ENCODE results near the gene PRKCH.

The PRKCH gene

DNA sequence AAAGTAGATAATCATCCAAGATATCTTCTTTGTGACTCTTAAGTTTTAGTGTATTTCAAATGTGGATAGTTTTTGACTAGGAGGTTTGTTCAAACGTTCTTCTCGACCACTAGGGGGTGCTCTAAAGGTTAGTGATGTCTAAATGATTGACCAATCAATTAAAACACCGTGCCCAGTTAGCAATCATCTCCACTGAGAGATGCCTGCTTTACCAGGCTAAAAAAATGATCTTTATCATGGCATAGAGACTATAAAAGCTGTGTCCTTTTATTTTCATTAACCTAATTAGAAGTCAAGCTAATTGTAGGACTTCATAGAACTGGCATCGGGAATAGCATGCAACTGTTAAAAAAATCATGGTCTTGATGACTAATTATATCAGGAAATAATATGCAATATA is 153.9 kb downstream of the PRKCH start:
- TF ChIP-seq, protein P1, sequence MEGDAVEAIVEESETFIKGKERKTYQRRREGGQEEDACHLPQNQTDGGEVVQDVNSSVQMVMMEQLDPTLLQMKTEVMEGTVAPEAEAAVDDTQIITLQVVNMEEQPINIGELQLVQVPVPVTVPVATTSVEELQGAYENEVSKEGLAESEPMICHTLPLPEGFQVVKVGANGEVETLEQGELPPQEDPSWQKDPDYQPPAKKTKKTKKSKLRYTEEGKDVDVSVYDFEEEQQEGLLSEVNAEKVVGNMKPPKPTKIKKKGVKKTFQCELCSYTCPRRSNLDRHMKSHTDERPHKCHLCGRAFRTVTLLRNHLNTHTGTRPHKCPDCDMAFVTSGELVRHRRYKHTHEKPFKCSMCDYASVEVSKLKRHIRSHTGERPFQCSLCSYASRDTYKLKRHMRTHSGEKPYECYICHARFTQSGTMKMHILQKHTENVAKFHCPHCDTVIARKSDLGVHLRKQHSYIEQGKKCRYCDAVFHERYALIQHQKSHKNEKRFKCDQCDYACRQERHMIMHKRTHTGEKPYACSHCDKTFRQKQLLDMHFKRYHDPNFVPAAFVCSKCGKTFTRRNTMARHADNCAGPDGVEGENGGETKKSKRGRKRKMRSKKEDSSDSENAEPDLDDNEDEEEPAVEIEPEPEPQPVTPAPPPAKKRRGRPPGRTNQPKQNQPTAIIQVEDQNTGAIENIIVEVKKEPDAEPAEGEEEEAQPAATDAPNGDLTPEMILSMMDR (IDR thresholded peaks at IDR 0.05; ENCODE audit: extremely low read depth, insufficient read depth, missing control alignments) = peak; percentile 57
- DNase-seq (ENCODE audit: low spot score) = peak; percentile 58
- in situ Hi-C loops (cut with MboI; ENCODE audit: low pct_unique_long_range_greater_than_20kb, low sequenced_read_pairs, unreplicated experiment) = no loop called here

DNA sequence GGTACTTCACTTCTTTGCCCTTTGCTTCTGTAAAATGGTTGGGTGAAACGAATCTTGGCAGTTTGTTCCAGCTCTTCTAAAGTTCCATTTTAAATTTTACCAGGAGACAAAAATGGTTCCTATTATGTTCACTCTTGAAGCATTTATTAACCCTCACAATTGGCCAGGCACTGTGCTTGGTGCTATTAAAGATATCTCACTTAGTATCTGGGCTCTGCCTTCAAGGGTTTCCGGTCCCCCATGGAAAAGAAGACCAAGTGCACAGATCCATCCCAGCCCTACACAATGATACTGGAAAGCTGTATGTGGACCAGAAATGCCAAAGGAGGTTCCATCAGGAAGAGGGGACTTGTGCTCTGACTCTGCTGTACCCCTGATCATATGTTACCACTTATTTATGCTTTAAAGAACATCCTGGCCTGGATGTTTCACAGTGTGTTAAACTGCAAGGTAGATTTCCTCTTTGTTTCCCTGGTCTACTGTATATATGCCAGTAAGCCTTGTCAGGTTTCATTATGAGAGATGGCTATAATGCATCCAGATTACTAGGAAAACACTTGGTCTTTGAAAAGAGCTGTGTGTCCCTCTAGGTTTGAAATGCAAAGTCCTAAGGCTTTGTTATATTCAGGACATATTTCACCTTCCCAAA is 154.8 kb downstream of the PRKCH start:
- TF ChIP-seq, protein P1 (IDR thresholded peaks at IDR 0.05; ENCODE audit: extremely low read depth, insufficient read depth, missing control alignments) = no peak
- in situ Hi-C loops (cut with MboI; ENCODE audit: low pct_unique_long_range_greater_than_20kb, low sequenced_read_pairs, unreplicated experiment) = no loop called here
- no peak for DNase-seq (ENCODE audit: low spot score)

DNA sequence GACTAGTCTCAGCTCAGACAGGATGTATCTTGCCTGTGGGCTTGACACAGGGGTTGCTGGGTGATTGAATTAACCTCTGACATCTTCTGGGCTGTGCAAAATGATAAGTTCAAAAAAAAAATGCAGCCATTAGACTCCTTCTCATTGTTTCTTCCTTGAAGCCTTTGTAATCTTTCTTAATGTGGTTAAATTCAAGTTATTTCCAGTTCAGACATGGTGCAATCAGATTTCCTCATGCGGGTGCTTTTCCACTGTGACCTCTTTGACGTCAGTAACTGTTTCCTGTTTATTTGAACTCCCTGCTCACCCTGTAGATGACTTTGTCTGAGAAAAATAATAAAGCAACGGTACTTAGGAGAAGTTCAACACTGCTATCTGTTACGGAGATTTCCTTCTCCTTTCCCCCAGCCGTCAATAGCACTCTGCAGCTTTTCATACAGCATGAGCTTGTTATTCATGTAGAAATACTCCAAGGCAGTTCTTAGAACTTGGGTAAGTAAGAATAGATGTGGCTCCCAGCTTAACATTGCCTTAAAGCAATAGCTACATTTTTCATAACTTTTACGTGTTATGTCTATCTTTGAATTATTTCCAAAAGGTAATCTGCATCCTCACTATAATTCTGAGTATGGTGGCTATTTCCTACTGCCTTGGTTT is 155.5 kb downstream of the PRKCH start:
- DNase-seq (ENCODE audit: low spot score) = peak; percentile 40
- TF ChIP-seq, protein P1 (IDR thresholded peaks at IDR 0.05; ENCODE audit: extremely low read depth, insufficient read depth, missing control alignments) = no peak
- in situ Hi-C loops (cut with MboI; ENCODE audit: low pct_unique_long_range_greater_than_20kb, low sequenced_read_pairs, unreplicated experiment) = no loop called here

DNA sequence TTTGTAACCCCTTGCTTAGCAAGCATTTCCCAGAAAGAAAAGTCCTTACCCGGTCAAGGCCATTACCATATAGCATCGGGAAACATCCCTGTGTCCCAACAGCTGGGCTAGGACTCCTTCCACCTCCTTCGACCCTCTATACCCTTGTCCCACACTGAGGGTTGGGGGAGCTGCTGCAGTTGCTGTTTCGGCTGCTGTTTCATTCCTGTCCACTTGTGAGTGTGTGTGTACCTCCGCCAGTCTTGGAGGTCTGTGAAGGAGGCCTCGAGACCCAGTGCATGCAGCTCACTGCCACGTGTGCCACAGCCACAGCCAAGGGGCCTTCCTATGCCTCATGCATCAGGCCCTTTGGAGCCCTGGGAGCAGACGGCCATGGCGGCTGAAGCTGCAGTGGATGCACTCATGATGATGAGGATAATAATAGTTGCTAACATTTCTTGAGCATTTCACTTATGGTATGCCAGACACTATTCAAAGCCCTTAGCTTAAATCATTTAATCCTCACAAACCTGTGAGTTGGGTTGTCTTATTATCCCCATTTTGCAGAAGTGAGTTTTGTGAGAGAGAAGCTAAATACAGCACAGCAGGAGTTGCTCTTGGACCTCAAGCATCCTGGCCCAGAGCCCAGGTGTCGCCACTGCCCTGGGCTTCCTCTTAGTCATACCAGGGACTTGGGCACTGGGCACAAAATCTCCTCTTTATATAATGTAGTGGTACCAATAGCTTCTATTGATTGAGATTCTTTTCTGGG is 156.5 kb downstream of the PRKCH start:
- TF ChIP-seq, protein P1 (IDR thresholded peaks at IDR 0.05; ENCODE audit: extremely low read depth, insufficient read depth, missing control alignments) = no peak
- no peak for DNase-seq (ENCODE audit: low spot score)
- in situ Hi-C loops (cut with MboI; ENCODE audit: low pct_unique_long_range_greater_than_20kb, low sequenced_read_pairs, unreplicated experiment) = no loop called here

DNA sequence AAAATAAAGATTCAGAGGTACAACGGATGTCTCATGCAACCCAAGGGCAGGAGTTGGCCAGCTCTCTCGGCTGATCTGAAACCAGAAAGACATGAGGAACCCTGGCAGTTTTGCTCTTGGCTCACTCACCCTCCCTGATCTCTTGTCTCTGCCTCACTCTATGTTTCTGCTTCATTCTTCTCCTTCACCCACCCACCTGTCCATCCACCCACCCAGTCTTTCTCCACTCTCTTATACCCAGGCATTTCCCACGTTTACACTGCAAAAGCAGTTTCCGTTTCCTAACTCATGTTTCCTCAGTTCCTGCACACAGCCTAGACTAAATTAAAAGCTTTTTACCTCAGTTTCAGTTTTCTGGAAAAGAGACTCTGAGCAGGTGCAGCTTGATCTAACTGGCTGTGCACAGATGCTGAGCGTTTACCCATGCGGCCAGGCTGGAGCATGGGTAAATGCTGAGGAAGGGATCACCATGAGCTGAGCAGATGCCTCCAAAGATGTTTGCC is 157.6 kb downstream of the PRKCH start:
- DNase-seq (ENCODE audit: low spot score) = no peak
- TF ChIP-seq, protein P1 (IDR thresholded peaks at IDR 0.05; ENCODE audit: extremely low read depth, insufficient read depth, missing control alignments) = no peak
- in situ Hi-C loops (cut with MboI; ENCODE audit: low pct_unique_long_range_greater_than_20kb, low sequenced_read_pairs, unreplicated experiment) = no loop called here

DNA sequence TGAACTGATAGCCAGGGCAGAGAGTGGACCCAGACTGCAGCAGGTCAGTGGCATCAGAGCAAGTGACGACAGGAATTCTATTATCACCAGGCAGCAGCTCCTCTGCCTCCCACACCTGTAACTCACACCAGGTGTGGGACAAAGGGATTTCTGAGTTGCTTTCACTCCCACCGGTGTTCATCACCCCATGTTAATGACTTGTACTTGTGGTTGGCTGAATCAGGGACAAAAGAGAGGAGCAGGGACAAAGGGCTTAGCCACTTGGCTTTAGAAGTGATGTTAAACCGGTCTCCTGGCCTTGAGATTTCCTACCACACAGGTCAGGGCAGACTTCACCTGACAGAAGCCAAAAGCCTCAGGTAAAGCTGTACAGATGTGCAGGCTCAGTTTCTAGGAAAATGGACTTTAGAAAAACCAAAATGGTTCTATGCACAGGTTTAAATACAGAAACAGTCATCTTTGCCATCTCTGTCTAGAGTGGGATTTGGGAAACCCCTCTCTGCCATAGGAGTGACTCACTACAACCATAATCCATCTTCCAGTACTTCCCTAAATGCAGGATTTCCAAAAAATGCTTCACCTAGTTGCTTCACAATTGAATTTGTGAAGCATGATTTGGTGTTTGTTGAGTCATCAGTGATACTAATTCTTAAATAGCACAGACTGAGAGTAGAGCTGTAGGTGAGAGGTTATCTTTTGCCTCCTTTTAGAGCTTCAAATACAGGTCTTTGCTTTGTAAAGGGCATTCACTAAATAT is 158.5 kb downstream of the PRKCH start:
- in situ Hi-C loops (cut with MboI; ENCODE audit: low pct_unique_long_range_greater_than_20kb, low sequenced_read_pairs, unreplicated experiment) = no loop called here
- TF ChIP-seq, protein P1 (IDR thresholded peaks at IDR 0.05; ENCODE audit: extremely low read depth, insufficient read depth, missing control alignments) = no peak
- DNase-seq (ENCODE audit: low spot score) = no peak

Measured in GM13977 (cell line).